ENCODE data around the gene LIPE. TPM values are rescaled to one million over a fixed set of nuclear protein-coding genes. Genes with fewer than 3 reads are reported as not detected.
A peak's percentile ranks its signal among the peaks of the same experiment; 100 is the strongest.

Gene LIPE
- total RNA-seq, 4 donors from 2014 or later = 77.1 to 717 (median 234) TPM

DNA sequence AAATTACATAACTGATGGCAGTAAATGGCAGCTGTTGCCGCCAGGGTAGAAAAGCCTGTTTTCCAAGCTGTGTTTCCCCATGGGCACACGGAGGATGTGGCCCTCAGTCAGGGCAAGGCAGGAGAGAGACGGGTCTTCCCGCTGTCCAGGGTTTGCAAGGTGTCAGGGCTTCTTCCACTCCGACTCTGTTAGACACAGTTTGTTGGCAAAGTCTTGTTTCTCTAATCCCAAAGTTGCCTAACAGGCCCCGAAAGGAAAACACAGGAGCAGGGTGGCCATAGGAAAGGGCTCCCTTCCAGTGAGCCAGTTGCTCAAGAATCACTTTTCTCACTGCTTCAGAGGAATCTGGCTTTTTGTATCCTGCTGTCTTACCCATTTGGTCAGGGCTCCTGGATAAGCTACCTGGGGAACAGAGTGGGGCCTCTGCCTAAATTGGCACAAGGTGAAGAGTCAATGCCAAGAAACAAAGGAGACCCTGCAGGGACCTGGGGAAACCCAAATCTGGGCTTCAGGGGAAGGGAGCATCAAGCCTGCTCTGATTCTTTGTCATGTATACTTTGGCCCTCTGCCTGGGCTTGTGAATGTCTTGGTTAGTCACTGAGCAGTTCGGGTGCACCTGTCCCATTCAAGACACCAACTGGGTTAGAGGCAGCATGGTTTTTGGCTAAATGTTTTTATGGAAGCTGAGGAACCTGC lies 44.5 kb upstream of the LIPE start:
- 75 to 77% methylated on average over 7 of the region's 7 CpGs for WGBS, 2 donors
- H3K27me3 ChIP-seq = no peaks in the 10 kb centered on the region
- H3K9me3 ChIP-seq = no peaks in the 10 kb centered on the region
- H3K4me1 ChIP-seq = peaks cover 0 to 21% (median 0%) of the 10 kb centered on the region in 4 donors
- H3K4me3 ChIP-seq = no peak overlapping the region
- H3K27ac ChIP-seq = no peak overlapping the region
- TF ChIP-seq, protein P1, sequence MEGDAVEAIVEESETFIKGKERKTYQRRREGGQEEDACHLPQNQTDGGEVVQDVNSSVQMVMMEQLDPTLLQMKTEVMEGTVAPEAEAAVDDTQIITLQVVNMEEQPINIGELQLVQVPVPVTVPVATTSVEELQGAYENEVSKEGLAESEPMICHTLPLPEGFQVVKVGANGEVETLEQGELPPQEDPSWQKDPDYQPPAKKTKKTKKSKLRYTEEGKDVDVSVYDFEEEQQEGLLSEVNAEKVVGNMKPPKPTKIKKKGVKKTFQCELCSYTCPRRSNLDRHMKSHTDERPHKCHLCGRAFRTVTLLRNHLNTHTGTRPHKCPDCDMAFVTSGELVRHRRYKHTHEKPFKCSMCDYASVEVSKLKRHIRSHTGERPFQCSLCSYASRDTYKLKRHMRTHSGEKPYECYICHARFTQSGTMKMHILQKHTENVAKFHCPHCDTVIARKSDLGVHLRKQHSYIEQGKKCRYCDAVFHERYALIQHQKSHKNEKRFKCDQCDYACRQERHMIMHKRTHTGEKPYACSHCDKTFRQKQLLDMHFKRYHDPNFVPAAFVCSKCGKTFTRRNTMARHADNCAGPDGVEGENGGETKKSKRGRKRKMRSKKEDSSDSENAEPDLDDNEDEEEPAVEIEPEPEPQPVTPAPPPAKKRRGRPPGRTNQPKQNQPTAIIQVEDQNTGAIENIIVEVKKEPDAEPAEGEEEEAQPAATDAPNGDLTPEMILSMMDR (IDR thresholded peaks at IDR 0.05) = no peak
- TF ChIP-seq EP300 (IDR thresholded peaks at IDR 0.05) (no peak), POLR2A (IDR thresholded peaks at IDR 0.05) (no peak)
- H3K36me3 ChIP-seq = no peaks in the 10 kb centered on the region
- no peak for DNase-seq (ENCODE audit: low spot score in 2 of 2)

DNA sequence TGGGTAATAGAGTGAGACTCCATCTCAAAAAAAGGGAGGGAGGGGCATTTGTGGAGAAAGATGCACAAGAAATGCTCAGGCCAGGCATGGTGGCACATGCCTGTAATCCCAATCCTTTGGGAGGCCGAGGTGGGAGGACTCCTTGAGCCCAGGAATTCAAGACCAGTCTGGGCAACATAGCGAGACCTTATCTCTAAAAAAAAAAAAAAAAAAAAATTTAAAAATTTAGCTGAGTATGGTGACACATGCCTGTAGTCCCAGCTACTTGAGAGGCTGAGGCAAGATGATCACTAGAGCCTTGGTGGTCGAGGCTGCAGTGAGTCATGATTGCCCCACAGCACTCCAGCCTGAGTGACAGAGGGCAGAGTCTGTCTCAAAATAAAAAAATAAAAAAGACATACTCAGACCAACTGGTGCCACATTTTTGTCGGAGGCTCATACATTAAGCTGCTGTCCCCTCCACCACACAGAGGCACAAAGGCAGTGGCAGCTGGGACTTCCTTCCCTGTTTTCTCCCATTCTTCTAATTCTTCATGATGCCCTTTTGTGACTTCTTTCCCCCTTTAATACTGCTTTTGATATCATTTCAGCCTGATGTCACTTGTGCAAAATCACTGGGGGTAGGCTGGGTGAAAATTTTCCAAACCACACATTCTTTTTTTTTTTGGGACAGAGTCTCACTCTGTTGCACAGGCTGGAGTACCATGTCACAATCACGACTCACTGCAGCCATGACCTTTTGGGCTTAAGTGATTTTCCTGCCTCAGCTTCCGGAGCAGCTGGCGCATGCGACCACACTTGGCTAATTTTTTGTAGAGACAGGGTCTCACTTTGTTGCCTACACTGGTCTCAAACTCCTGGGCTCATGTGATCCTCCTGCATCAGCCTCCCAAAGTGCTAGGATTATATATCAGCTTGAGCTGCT lies 42.4 kb upstream of the LIPE start:
- TF ChIP-seq EP300 (IDR thresholded peaks at IDR 0.05) = no peak
- TF ChIP-seq, protein P1 (IDR thresholded peaks at IDR 0.05) = no peak
- TF ChIP-seq POLR2A (IDR thresholded peaks at IDR 0.05) = no peak
- DNase-seq (ENCODE audit: low spot score in 2 of 2) = no peak

DNA sequence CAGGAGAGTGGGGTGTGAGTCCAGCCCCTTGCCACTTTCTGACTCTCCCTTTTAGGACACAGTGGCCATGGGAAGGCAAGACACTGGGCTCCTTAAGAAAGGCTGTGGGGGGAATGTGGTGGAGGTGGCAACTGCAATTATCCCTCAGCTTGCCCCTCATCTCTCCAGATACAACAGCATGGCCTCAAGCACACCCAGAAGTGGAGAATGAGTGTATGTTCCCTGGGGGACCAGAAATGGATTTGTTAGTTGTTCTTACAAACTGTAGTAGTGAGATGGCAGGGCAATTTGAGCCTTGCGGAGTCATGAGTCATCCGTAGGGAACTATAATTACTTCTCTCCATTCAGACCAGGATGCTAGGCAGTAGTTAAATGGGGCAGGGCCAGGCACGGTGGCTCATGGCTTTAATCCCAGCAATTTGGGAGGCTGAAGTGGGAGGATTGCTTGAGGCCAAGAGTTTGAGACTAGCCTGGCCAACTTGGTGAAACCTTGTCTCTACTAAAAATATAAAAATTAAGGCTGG lies 41.1 kb upstream of the LIPE start:
- TF ChIP-seq EP300 (IDR thresholded peaks at IDR 0.05) (no peak), POLR2A (IDR thresholded peaks at IDR 0.05) (no peak)
- TF ChIP-seq, protein P1 (IDR thresholded peaks at IDR 0.05) = no peak
- no peak for DNase-seq (ENCODE audit: low spot score in 2 of 2)
- Histone ChIP-seq H3K9me3 (no peaks in the 10 kb centered on the region), H3K27me3 (no peaks in the 10 kb centered on the region), H3K4me3 (no peak overlapping the region), H3K36me3 (no peaks in the 10 kb centered on the region), H3K27ac (no peak overlapping the region), H3K4me1 (peaks cover 0 to 31% (median 0%) of the 10 kb centered on the region in 4 donors)
- 34 to 57% methylated on average over 3 of the region's 3 CpGs for WGBS, 2 donors

More for the DNA sequence above, 42.4 kb upstream of the LIPE start:
- 42 to 50% methylated on average over 8 of the region's 8 CpGs for WGBS, 2 donors
- no peaks in the 10 kb centered on the region for H3K9me3 ChIP-seq
- H3K27me3 ChIP-seq = no peaks in the 10 kb centered on the region
- no peak overlapping the region for H3K4me3 ChIP-seq
- peak overlapping the region in 1 of 4 donors; percentile 11 for H3K27ac ChIP-seq
- H3K36me3 ChIP-seq = no peaks in the 10 kb centered on the region
- H3K4me1 ChIP-seq = peaks cover 0 to 31% (median 0%) of the 10 kb centered on the region in 4 donors

DNA sequence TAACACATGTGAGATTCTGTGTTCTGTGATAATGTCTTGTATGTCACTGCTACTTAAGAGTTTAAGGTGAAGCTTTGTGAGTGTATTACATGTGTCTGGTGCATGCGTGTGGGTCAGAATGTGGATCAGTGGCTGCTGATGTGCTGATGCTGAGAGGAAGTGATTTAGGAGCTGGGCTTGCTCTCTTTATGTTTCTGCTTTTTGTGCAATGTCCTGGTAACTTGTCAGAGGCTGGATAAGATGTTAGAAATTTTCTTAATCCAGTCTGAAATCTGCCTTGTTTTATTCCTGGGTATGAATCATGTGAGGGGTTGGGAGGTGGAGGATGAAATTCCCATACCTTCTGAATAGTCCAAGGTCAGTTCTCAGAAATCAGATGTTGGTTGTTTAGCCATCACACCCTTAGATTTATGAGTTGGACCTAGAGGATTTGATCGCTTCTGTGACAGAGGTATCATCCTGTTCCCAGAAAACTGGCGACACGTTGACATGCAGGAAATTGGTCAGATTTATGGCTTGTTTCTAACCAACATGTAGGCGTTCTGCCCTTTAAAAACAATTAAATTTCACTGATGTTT lies 40.1 kb upstream of the LIPE start:
- Histone ChIP-seq H3K4me1 (peaks cover 0 to 40% (median 3%) of the 10 kb centered on the region in 4 donors), H3K9me3 (no peaks in the 10 kb centered on the region), H3K27me3 (no peaks in the 10 kb centered on the region), H3K27ac (peak overlapping the region in 1 of 4 donors; percentile 22), H3K36me3 (no peaks in the 10 kb centered on the region), H3K4me3 (no peak overlapping the region)
- DNase-seq (ENCODE audit: low spot score in 2 of 2) = no peak
- TF ChIP-seq, protein P1 (IDR thresholded peaks at IDR 0.05) = no peak
- TF ChIP-seq POLR2A (IDR thresholded peaks at IDR 0.05) (no peak), EP300 (IDR thresholded peaks at IDR 0.05) (no peak)
- WGBS, 2 donors = 47 to 55% methylated on average over 5 of the region's 5 CpGs

All from tibial nerve (tissue), 4 donors.